Upper lobe of right lung (tissue), 1 donor: ENCODE measurements around the gene SGIP1. TPM values are rescaled to one million over a fixed set of nuclear protein-coding genes. Genes with fewer than 3 reads are reported as not detected.

ENCODE experiments used
- ATAC-seq: fragments of 200-7000 bp; cut with Tn5 transposase; one replicate; pipeline ENCODE4 v1.9.1; 2020; ENCODE audit warnings: mild to moderate bottlenecking, moderate library complexity
- DNase-seq: peaks from one replicate; pipeline ENCODE4 v3.0.0-alpha.2; 2020
- H3K27ac ChIP-seq: fragments of 200-600 bp; one replicate; pipeline ENCODE4 v1.8.0; 2022
- H3K27me3 ChIP-seq: fragments of 200-600 bp; one replicate; pipeline ENCODE4 v1.8.0; 2022; ENCODE audit warnings: mild to moderate bottlenecking
- H3K36me3 ChIP-seq: fragments of 200-600 bp; one replicate; pipeline ENCODE4 v1.8.0; 2022
- H3K4me1 ChIP-seq: fragments of 200-600 bp; one replicate; pipeline ENCODE4 v1.8.0; 2022
- H3K4me3 ChIP-seq: fragments of 200-600 bp; one replicate; pipeline ENCODE4 v1.8.0; 2022; ENCODE audit warnings: mild to moderate bottlenecking
- H3K9me3 ChIP-seq: fragments of 200-600 bp; one replicate; pipeline ENCODE4 v1.8.0; 2022
- intact Hi-C: fragments of 100-400 bp; cut with DNase I; formaldehyde crosslinking; loops from one replicate; pipeline ENCODE4 v1.11.0; 2022
- total RNA-seq: library from RNA; stranded (reverse); fragmentation: NEBNext Ultra II Directional; extraction: Animal tissue kit (Norgen Biotek cat#: 25700); gene quantifications from one replicate; pipeline ENCODE4 v1.2.1, GENCODE V29; 2021
- TF ChIP-seq, protein P1 (sequence below): fragments of 200-600 bp; IDR thresholded peaks from one replicate; pipeline ENCODE4 v1.8.0; 2022; ENCODE audit warnings: antibody characterized with exemption
- donor health status: DM: no; HTN: yes; CAD: no; lungs with severe emphysema.

The SGIP1 gene
- total RNA-seq, 1 donor from 2014 or later: 19.8 TPM

DNA sequence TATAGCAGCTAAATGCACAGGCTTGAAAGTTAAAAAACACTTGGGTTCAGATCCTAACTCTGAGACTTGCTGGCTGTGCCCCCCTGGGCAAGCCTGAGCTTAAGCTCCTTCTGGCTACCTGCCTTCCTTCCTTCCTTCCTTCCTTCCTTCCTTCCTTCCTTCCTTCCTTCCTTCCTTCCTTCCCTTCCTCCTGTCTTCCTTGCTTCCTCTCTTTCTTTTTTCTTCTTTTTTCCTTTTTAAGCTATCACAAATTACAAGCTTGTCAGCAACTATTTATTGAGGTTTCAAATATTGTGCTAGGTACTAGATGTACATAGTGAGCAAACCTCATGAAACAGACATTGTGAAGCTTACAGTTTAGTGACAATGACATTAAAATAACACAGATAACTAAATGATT is 15.1 kb downstream of the SGIP1 start:
- intact Hi-C loops: no loop called here
- TF ChIP-seq, protein P1, sequence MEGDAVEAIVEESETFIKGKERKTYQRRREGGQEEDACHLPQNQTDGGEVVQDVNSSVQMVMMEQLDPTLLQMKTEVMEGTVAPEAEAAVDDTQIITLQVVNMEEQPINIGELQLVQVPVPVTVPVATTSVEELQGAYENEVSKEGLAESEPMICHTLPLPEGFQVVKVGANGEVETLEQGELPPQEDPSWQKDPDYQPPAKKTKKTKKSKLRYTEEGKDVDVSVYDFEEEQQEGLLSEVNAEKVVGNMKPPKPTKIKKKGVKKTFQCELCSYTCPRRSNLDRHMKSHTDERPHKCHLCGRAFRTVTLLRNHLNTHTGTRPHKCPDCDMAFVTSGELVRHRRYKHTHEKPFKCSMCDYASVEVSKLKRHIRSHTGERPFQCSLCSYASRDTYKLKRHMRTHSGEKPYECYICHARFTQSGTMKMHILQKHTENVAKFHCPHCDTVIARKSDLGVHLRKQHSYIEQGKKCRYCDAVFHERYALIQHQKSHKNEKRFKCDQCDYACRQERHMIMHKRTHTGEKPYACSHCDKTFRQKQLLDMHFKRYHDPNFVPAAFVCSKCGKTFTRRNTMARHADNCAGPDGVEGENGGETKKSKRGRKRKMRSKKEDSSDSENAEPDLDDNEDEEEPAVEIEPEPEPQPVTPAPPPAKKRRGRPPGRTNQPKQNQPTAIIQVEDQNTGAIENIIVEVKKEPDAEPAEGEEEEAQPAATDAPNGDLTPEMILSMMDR: no peak

GRCh38 chr1:66550243-66550642 is 16.3 kb downstream of the SGIP1 start:
- Histone ChIP-seq H3K27ac (no peak overlapping the region), H3K4me1 (no peaks in the 10 kb centered on the region), H3K27me3 (no peaks in the 10 kb centered on the region), H3K36me3 (no peaks in the 10 kb centered on the region), H3K4me3 (no peak overlapping the region), H3K9me3 (no peaks in the 10 kb centered on the region)
- DNase-seq (no peak), ATAC-seq (no peak)
- TF ChIP-seq, protein P1: no peak
- intact Hi-C loops: no loop called here

More for the DNA sequence above, 15.1 kb downstream of the SGIP1 start:
- Histone ChIP-seq H3K4me1 (no peaks in the 10 kb centered on the region), H3K27ac (no peak overlapping the region), H3K9me3 (no peaks in the 10 kb centered on the region), H3K4me3 (no peak overlapping the region), H3K36me3 (no peaks in the 10 kb centered on the region), H3K27me3 (no peaks in the 10 kb centered on the region)
- ATAC-seq (no peak), DNase-seq (no peak)

DNA sequence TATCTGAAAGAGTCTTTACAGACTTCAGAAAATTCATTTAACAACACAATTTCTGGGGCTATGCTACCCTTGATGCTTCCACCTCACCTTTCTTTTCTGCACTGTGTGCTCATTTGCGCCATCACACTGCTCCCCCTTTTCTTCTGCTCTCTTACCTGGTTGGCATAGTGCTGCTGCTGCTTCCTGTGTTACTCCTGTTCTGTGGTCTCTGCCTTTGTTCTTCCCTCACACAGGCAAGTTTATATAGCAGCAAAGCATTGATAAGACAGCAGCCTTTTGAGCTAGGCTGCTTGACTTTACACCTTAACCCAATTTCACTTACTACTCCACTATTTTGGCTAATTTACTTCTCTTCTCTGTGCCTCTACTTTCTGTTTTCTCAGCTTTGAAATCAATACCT is 18.3 kb downstream of the SGIP1 start:
- intact Hi-C loops: no loop called here
- Histone ChIP-seq H3K27ac (no peak overlapping the region), H3K27me3 (no peaks in the 10 kb centered on the region), H3K36me3 (no peaks in the 10 kb centered on the region), H3K4me1 (peaks cover 9% of the 10 kb centered on the region), H3K4me3 (no peak overlapping the region), H3K9me3 (no peaks in the 10 kb centered on the region)
- TF ChIP-seq, protein P1: no peak
- DNase-seq: no peak
- ATAC-seq: no peak

DNA sequence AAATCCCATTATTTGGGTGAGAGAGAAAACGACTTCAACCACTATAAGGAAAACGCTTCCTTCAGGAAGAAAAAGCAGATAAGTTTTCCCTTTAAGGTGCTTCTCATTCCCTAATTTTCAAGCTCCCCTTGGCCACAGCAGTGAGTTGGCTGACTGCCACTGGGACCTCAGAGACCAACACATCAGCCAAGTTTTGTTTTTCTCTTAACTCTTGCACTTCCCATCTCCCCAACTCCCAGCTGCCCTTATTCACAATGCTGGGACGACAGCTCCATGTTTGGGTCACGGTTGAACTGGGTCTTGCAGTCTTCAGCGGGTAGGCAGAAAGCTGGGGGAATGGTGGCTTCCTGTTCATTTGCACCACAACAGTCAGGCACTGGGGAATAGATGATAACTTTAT is 18.9 kb downstream of the SGIP1 start:
- intact Hi-C loops: no loop called here
- no peak for DNase-seq
- H3K36me3 ChIP-seq: no peaks in the 10 kb centered on the region
- H3K4me3 ChIP-seq: no peak overlapping the region
- no peak for ATAC-seq
- H3K27me3 ChIP-seq: no peaks in the 10 kb centered on the region
- no peaks in the 10 kb centered on the region for H3K9me3 ChIP-seq
- H3K27ac ChIP-seq: no peak overlapping the region
- peaks cover 9% of the 10 kb centered on the region for H3K4me1 ChIP-seq
- TF ChIP-seq, protein P1: no peak

DNA sequence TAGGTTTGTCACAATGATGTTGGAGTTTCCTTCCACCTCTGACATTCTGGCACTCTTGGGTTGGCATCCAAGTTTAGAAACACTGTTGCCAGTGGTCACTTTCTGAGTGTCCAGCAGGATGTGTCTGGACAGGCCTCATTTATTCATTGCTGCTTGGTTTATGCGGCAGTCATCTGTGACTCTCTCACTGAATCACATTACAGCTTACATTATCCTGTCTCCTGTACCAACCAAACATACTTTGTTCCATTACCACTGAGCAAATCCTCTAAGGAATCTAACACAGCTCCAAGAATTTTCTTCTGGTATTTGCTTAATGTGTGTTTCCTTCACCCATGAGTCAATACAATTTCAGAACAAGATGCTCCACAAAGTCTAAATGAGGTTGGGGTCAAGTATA is 19.9 kb downstream of the SGIP1 start:
- Histone ChIP-seq H3K27ac (no peak overlapping the region), H3K4me3 (no peak overlapping the region), H3K9me3 (no peaks in the 10 kb centered on the region), H3K4me1 (peaks cover 9% of the 10 kb centered on the region), H3K36me3 (no peaks in the 10 kb centered on the region), H3K27me3 (no peaks in the 10 kb centered on the region)
- no peak for ATAC-seq
- intact Hi-C loops: no loop called here
- DNase-seq: no peak
- TF ChIP-seq, protein P1: no peak

DNA sequence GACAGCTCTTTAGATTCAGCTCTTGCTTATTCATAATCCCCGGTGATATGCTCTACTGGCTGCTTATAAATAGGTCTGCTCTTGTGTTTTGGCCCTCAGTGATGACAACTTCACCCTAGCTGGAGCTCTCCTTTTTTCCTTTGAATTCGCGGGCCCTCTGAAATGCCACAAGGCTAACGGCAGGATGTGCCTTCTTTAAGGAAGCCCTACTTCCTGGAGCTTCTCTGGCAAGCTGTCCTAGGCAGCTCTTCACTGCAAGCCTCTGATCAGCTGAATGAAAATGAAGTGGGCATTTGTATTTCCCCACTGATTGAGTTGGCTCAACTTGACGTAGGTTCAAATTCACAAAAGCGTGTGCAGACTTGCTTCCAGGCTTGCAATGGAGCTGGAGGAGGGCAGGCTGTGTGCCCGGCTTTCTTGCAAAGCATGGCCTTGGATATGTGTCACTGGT is 22.2 kb downstream of the SGIP1 start:
- intact Hi-C loops: no loop called here
- Histone ChIP-seq H3K27me3 (no peaks in the 10 kb centered on the region), H3K27ac (no peak overlapping the region)

More for the DNA sequence above, 22.2 kb downstream of the SGIP1 start:
- Histone ChIP-seq H3K36me3 (no peaks in the 10 kb centered on the region), H3K4me1 (peaks cover 9% of the 10 kb centered on the region), H3K4me3 (no peak overlapping the region), H3K9me3 (no peaks in the 10 kb centered on the region)
- DNase-seq: no peak
- TF ChIP-seq, protein P1: no peak
- ATAC-seq: no peak
